Measurements from ENCODE around the gene FAF1. TPM values are rescaled to one million over a fixed set of nuclear protein-coding genes. Genes with fewer than 3 reads are reported as not detected.

Gene FAF1
- total RNA-seq, 1 donor from 2014 or later, result 52.0 TPM

- H3K4me1 Mint-ChIP-seq (ENCODE audit: unreplicated experiment), result no peaks in the 10 kb centered on the region
- H3K27ac Mint-ChIP-seq (ENCODE audit: unreplicated experiment), result no peak overlapping the region
- H3K4me3 Mint-ChIP-seq (ENCODE audit: unreplicated experiment), result no peak overlapping the region
- no peaks in the 10 kb centered on the region for H3K27me3 Mint-ChIP-seq (ENCODE audit: unreplicated experiment)
- H3K36me3 Mint-ChIP-seq (ENCODE audit: unreplicated experiment), result peaks cover 18% of the 10 kb centered on the region
- no peak for TF ChIP-seq CTCF (IDR thresholded peaks at IDR 0.05)
- no peak for DNase-seq (ENCODE audit: extremely low spot score, unreplicated experiment)
- H3K9me3 Mint-ChIP-seq (ENCODE audit: unreplicated experiment), result peaks cover 33% of the 10 kb centered on the region
Observed at GRCh38 chr1:50923564-50923963, 36.5 kb downstream of the FAF1 start.

- H3K9me3 Mint-ChIP-seq (ENCODE audit: unreplicated experiment), result peaks cover 30% of the 10 kb centered on the region
- no peak overlapping the region for H3K4me3 Mint-ChIP-seq (ENCODE audit: unreplicated experiment)
- no peak for TF ChIP-seq CTCF (IDR thresholded peaks at IDR 0.05)
- H3K36me3 Mint-ChIP-seq (ENCODE audit: unreplicated experiment), result peaks cover 14% of the 10 kb centered on the region
- no peaks in the 10 kb centered on the region for H3K27me3 Mint-ChIP-seq (ENCODE audit: unreplicated experiment)
- peaks cover 1% of the 10 kb centered on the region for H3K4me1 Mint-ChIP-seq (ENCODE audit: unreplicated experiment)
- DNase-seq (ENCODE audit: extremely low spot score, unreplicated experiment), result no peak
- no peak overlapping the region for H3K27ac Mint-ChIP-seq (ENCODE audit: unreplicated experiment)
Observed at GRCh38 chr1:50921029-50921428, 39.0 kb downstream of the FAF1 start.

GRCh38 chr1:50920409-50920808 lies 39.7 kb downstream of the FAF1 start:
- Mint-ChIP-seq H3K27me3 (ENCODE audit: unreplicated experiment) (no peaks in the 10 kb centered on the region), H3K4me1 (ENCODE audit: unreplicated experiment) (peaks cover 1% of the 10 kb centered on the region), H3K27ac (ENCODE audit: unreplicated experiment) (no peak overlapping the region), H3K36me3 (ENCODE audit: unreplicated experiment) (peaks cover 14% of the 10 kb centered on the region), H3K4me3 (ENCODE audit: unreplicated experiment) (no peak overlapping the region), H3K9me3 (ENCODE audit: unreplicated experiment) (peaks cover 28% of the 10 kb centered on the region)
- TF ChIP-seq CTCF (IDR thresholded peaks at IDR 0.05), result no peak
- DNase-seq (ENCODE audit: extremely low spot score, unreplicated experiment), result no peak

GRCh38 chr1:50917138-50918137 lies 42.6 kb downstream of the FAF1 start:
- Mint-ChIP-seq H3K36me3 (ENCODE audit: unreplicated experiment) (no peaks in the 10 kb centered on the region), H3K4me3 (ENCODE audit: unreplicated experiment) (no peak overlapping the region), H3K27ac (ENCODE audit: unreplicated experiment) (no peak overlapping the region), H3K27me3 (ENCODE audit: unreplicated experiment) (no peaks in the 10 kb centered on the region), H3K9me3 (ENCODE audit: unreplicated experiment) (peaks cover 7% of the 10 kb centered on the region), H3K4me1 (ENCODE audit: unreplicated experiment) (peaks cover 6% of the 10 kb centered on the region)
- DNase-seq (ENCODE audit: extremely low spot score, unreplicated experiment), result no peak
- no peak for TF ChIP-seq CTCF (IDR thresholded peaks at IDR 0.05)

- no peak overlapping the region for H3K4me3 Mint-ChIP-seq (ENCODE audit: unreplicated experiment)
- no peak for TF ChIP-seq CTCF (IDR thresholded peaks at IDR 0.05)
- no peaks in the 10 kb centered on the region for H3K36me3 Mint-ChIP-seq (ENCODE audit: unreplicated experiment)
- H3K27ac Mint-ChIP-seq (ENCODE audit: unreplicated experiment), result no peak overlapping the region
- no peaks in the 10 kb centered on the region for H3K27me3 Mint-ChIP-seq (ENCODE audit: unreplicated experiment)
- peaks cover 6% of the 10 kb centered on the region for H3K4me1 Mint-ChIP-seq (ENCODE audit: unreplicated experiment)
- DNase-seq (ENCODE audit: extremely low spot score, unreplicated experiment), result no peak
- peaks cover 6% of the 10 kb centered on the region for H3K9me3 Mint-ChIP-seq (ENCODE audit: unreplicated experiment)
Observed at GRCh38 chr1:50915621-50916020, 44.4 kb downstream of the FAF1 start.
